ENCODE results near the gene DMRTA2. TPM values are rescaled to one million over a fixed set of nuclear protein-coding genes. Genes with fewer than 3 reads are reported as not detected.

The DMRTA2 gene
- total and polyA plus RNA-seq, 9 of the 15 experiments (the other 6 are each of a cell fraction or from before 2014, with no cell fraction given) = not detected

GRCh38 chr1:50420689-50421365 lies 2.4 kb downstream of the DMRTA2 start:
- no peaks in the 10 kb centered on the region for H3K9me1 ChIP-seq (ENCODE audit: control insufficient read depth, insufficient read depth, low read length)
- no peak for DNase-seq (ENCODE audit: extremely low read depth in 1 of 4, low spot score in 3 of 4)
- FAIRE-seq = no peak
- H4K20me1 ChIP-seq (replicated peaks; ENCODE audit: control insufficient read depth, insufficient read depth, low read length) = no peaks in the 10 kb centered on the region
- peaks cover 78 to 94% of the 10 kb centered on the region in 2 experiments for H3K27me3 ChIP-seq (ENCODE audit: control insufficient read depth in 2 of 2, insufficient read depth in 2 of 2, low read length in 2 of 2)
- H3K36me3 ChIP-seq (ENCODE audit: control insufficient read depth, insufficient read depth, low read length) = no peaks in the 10 kb centered on the region
- intact Hi-C loops (cut with micrococcal nuclease) (no loop called here), in situ Hi-C loops (cut with MboI) (no loop called here)
- no peak overlapping the region for H3K4me2 ChIP-seq (ENCODE audit: insufficient read depth, low read length)
- no peak overlapping the region for H3K4me3 ChIP-seq
- 50% methylated on average over 56 of the region's 69 CpGs for WGBS (ENCODE audit: insufficient coverage, low coverage, missing lambda C conversion rate)
- no TSS peak for BruUV-seq (replicated peaks)
- no peak overlapping the region for H3K27ac ChIP-seq (ENCODE audit: extremely low read depth, low read depth, low read length)
- CTCF ChIA-PET (ENCODE audit: low intra/inter-chr PET ratio) = no interaction called here
- no peak overlapping the region for H3K9ac ChIP-seq (ENCODE audit: insufficient read depth in 1 of 2, low read depth in 2 of 2, low read length in 2 of 2)
- H3K9me3 ChIP-seq (replicated peaks; ENCODE audit: control insufficient read depth, insufficient read depth, low read depth, low read length) = no peaks in the 10 kb centered on the region
- TF ChIP-seq, protein P1, sequence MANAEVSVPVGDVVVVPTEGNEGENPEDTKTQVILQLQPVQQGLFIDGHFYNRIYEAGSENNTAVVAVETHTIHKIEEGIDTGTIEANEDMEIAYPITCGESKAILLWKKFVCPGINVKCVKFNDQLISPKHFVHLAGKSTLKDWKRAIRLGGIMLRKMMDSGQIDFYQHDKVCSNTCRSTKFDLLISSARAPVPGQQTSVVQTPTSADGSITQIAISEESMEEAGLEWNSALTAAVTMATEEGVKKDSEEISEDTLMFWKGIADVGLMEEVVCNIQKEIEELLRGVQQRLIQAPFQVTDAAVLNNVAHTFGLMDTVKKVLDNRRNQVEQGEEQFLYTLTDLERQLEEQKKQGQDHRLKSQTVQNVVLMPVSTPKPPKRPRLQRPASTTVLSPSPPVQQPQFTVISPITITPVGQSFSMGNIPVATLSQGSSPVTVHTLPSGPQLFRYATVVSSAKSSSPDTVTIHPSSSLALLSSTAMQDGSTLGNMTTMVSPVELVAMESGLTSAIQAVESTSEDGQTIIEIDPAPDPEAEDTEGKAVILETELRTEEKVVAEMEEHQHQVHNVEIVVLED (CRISPR knock-in tag; IDR thresholded peaks at IDR 0.05) = no peak
- TF ChIP-seq, protein P2, sequence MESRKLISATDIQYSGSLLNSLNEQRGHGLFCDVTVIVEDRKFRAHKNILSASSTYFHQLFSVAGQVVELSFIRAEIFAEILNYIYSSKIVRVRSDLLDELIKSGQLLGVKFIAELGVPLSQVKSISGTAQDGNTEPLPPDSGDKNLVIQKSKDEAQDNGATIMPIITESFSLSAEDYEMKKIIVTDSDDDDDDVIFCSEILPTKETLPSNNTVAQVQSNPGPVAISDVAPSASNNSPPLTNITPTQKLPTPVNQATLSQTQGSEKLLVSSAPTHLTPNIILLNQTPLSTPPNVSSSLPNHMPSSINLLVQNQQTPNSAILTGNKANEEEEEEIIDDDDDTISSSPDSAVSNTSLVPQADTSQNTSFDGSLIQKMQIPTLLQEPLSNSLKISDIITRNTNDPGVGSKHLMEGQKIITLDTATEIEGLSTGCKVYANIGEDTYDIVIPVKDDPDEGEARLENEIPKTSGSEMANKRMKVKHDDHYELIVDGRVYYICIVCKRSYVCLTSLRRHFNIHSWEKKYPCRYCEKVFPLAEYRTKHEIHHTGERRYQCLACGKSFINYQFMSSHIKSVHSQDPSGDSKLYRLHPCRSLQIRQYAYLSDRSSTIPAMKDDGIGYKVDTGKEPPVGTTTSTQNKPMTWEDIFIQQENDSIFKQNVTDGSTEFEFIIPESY (CRISPR knock-in tag; IDR thresholded peaks at IDR 0.05) = peak; percentile 64; the same call in 1 of the 2 replicates
- H3K79me2 ChIP-seq (ENCODE audit: control insufficient read depth, insufficient read depth, low read length) = no peaks in the 10 kb centered on the region
- peaks cover 0 to 43% of the 10 kb centered on the region in 2 experiments; a peak in 2 of 5 replicates for H3K4me1 ChIP-seq (replicated peaks in 1 of 2; ENCODE audit: control insufficient read depth in 2 of 2, insufficient read depth in 2 of 2, low read length in 2 of 2)
- no peak overlapping the region for H2AFZ ChIP-seq (ENCODE audit: low read depth, low read length)
- no peak for ATAC-seq
- POLR2A ChIA-PET = interaction anchor here (0.7 kb wide), 1 partner anchor 10 kb away, joined by 3 read pairs; no protein-coding TSS in a partner anchor
